K562 (cell line): Measurements from ENCODE around the gene PLEKHH3. TPM values are rescaled to one million over a fixed set of nuclear protein-coding genes. Genes with fewer than 3 reads are reported as not detected.

ENCODE experiments used
- HMGXB4 ChIP-seq: sonication (generic); formaldehyde crosslinking; IDR thresholded peaks from 2 replicates; pipeline ENCODE4 v1.8.1; 2023; ENCODE audit warnings: mild to moderate bottlenecking, missing genetic modification reagents
- KHSRP ChIP-seq: fragments of 450-650 bp; IDR thresholded peaks from 2 replicates; pipeline ENCODE4 v1.6.1; 2017
- KLF1 ChIP-seq: fragments of 450-650 bp; IDR thresholded peaks from 2 replicates; pipeline ENCODE4 v1.6.1; 2016; ENCODE audit warnings: missing genetic modification characterization, missing compliant biosample characterization
- MAZ ChIP-seq, 2 experiments: fragments of 450-650 bp in 1 of 2; sonication (generic) in 1 of 2; formaldehyde crosslinking; IDR thresholded peaks in 1 of 2; conservative IDR thresholded peaks in 1 of 2; 2 replicates each; pipeline versions ENCODE4 v1.4.0 to v1.5.0; 2020; ENCODE audit warnings: mild to moderate bottlenecking in 1 of 2, missing genetic modification reagents in 1 of 2
- NCOA2 ChIP-seq, 2 experiments: fragments of 450-650 bp; IDR thresholded peaks; 2 replicates each; pipeline ENCODE4 v1.6.1; 2018; ENCODE audit warnings: mild to moderate bottlenecking in 2 of 2, moderate library complexity in 1 of 2; ENCODE audit not compliant: partially characterized antibody in 2 of 2
- NCOA6 ChIP-seq: fragments of 450-650 bp; IDR thresholded peaks from 2 replicates; pipeline ENCODE4 v1.6.1; 2017; ENCODE audit warnings: mild to moderate bottlenecking
- NEUROD1 ChIP-seq: fragments of 150-350 bp; IDR thresholded peaks from 2 replicates; pipeline ENCODE4 v1.6.1; 2014; ENCODE audit warnings: borderline replicate concordance, low read length, low read depth; ENCODE audit not compliant: partially characterized antibody
- NFIC ChIP-seq: fragments of 450-650 bp; IDR thresholded peaks from 2 replicates; pipeline ENCODE4 v1.6.1; 2017; ENCODE audit warnings: mild to moderate bottlenecking, inconsistent platforms
- PHTF2 ChIP-seq: fragments of 250-450 bp; sonication (Bioruptor Pico); IDR thresholded peaks from 2 replicates; pipeline ENCODE4 v1.5.0; 2021; ENCODE audit warnings: mild to moderate bottlenecking
- POLR2AphosphoS2 ChIP-seq: IDR thresholded peaks from 2 replicates; pipeline ENCODE4 v1.6.1; 2012; ENCODE audit warnings: low read length, improper control_type of control experiment
- RNF2 ChIP-seq: sonication (generic); IDR thresholded peaks from 2 replicates; pipeline ENCODE4 v1.6.1; 2016
- SMAD4 ChIP-seq: fragments of 250-450 bp; sonication (Bioruptor Pico); conservative IDR thresholded peaks from 2 replicates; pipeline ENCODE4 v1.8.0; 2021; ENCODE audit warnings: inconsistent platforms, mild to moderate bottlenecking, moderate library complexity
- ZNF277 ChIP-seq: fragments of 250-450 bp; sonication (Bioruptor Pico); IDR thresholded peaks from 2 replicates; pipeline ENCODE4 v1.8.0; 2022; ENCODE audit warnings: inconsistent platforms, mild to moderate bottlenecking, moderate library complexity, borderline replicate concordance
- ZNF507 ChIP-seq: conservative IDR thresholded peaks from 2 replicates; pipeline ENCODE4 v1.6.1; 2017; ENCODE audit warnings: missing genetic modification characterization, missing compliant biosample characterization
- ZSCAN29 ChIP-seq: fragments of 450-650 bp; IDR thresholded peaks from 2 replicates; pipeline ENCODE4 v1.6.1; 2017
- polyA plus RNA-seq, 8 experiments: library from polyadenylated mRNA; depleted of rRNA in 4 of 8; stranded (reverse) in 5 of 8; unstranded in 3 of 8; fragments of >200 nt; fragmentation: Nextera tagmentation in 2 of 8; fragmentation: Illumina TruSeq in 1 of 8; extraction: Ambion mirVana in 2 of 8; extraction: Trizol in 1 of 8; gene quantifications; 2 replicates each; pipeline versions ENCODE4 v1.2.1 to v1.2.3, GENCODE V29; 2011 to 2014; ENCODE audit warnings: inconsistent platforms in 1 of 8, missing spikeins in 1 of 8
- total RNA-seq, 7 experiments: library from RNA; depleted of rRNA in 6 of 7; stranded (reverse); fragments of >200 nt in 6 of 7; fragmentation: Illumina TruSeq in 2 of 7; extraction: Trizol in 2 of 7; gene quantifications; 2 replicates each; pipeline versions ENCODE4 v1.2.1 to v1.2.3, GENCODE V29; 2011 to 2021; ENCODE audit warnings: low replicate concordance in 1 of 7
- TF ChIP-seq, protein P1 (sequence below), 2 experiments: fragments of 200-800 bp in 1 of 2; sonication (Bioruptor generic) in 1 of 2; sonication (generic) in 1 of 2; formaldehyde crosslinking in 1 of 2; IDR thresholded peaks in 1 of 2; conservative IDR thresholded peaks in 1 of 2; 2 replicates each; pipeline versions ENCODE4 v1.5.0 to v1.6.1; 2016 to 2020; ENCODE audit warnings: missing compliant biosample characterization in 1 of 2, missing genetic modification characterization in 1 of 2, missing genetic modification reagents in 1 of 2
- TF ChIP-seq, protein P2 (sequence below): sonication (generic); formaldehyde crosslinking; IDR thresholded peaks from 2 replicates; pipeline ENCODE4 v1.9.0; 2022; ENCODE audit warnings: mild to moderate bottlenecking, missing genetic modification reagents
- TF ChIP-seq, protein P3 (sequence below): fragments of 450-650 bp; IDR thresholded peaks from 2 replicates; pipeline ENCODE4 v1.6.1; 2016; ENCODE audit warnings: antibody characterized with exemption
- TF ChIP-seq, protein P4 (sequence below): fragments of 450-650 bp; IDR thresholded peaks from 2 replicates; pipeline ENCODE4 v1.6.1; 2017; ENCODE audit warnings: mild to moderate bottlenecking, moderate library complexity

The PLEKHH3 gene
- total and polyA plus RNA-seq, 9 of the 15 experiments (the other 6 are each of a cell fraction or from before 2014, with no cell fraction given): 0.58 to 34.5 (median 5.0) TPM

GRCh38 chr17:42698736-42699414 lies 22.1 kb upstream of the PLEKHH3 start (continued):
- TF ChIP-seq SMAD4 (CRISPR knock-in tag) (peak; percentile 98), ZNF277 (CRISPR knock-in tag) (no peak), NCOA2 (IDR thresholded peaks at IDR 0.05; ENCODE audit: partially characterized antibody in 2 of 2) (peak; percentile 88 to 91), NCOA6 (peak; percentile 70), KHSRP (peak; percentile 91), PHTF2 (CRISPR knock-in tag) (no peak), HMGXB4 (CRISPR knock-in tag) (no peak), MAZ (CRISPR knock-in tag; conservative IDR thresholded peaks at IDR 0.05 in 1 of 2, IDR thresholded peaks at IDR 0.05 in 1 of 2) (peak; percentile 93 to 95), ZNF507 (tag) (no peak), KLF1 (tag) (0 out of 2 replicates have a peak, but pooled peaks have one; percentile 22), POLR2AphosphoS2 (no peak; the same call in 1 of the 2 replicates), ZSCAN29 (no peak), NFIC (peak; percentile 99), RNF2 (peak; percentile 100), NEUROD1 (peak; percentile 97)
- TF ChIP-seq, protein P1, sequence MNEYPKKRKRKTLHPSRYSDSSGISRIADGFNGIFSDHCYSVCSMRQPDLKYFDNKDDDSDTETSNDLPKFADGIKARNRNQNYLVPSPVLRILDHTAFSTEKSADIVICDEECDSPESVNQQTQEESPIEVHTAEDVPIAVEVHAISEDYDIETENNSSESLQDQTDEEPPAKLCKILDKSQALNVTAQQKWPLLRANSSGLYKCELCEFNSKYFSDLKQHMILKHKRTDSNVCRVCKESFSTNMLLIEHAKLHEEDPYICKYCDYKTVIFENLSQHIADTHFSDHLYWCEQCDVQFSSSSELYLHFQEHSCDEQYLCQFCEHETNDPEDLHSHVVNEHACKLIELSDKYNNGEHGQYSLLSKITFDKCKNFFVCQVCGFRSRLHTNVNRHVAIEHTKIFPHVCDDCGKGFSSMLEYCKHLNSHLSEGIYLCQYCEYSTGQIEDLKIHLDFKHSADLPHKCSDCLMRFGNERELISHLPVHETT (CRISPR knock-in tag; conservative IDR thresholded peaks at IDR 0.05 in 1 of 2, IDR thresholded peaks at IDR 0.05 in 1 of 2): peak in 1 of 2 experiments; percentile 96; a peak in 2 of 4 replicates
- TF ChIP-seq, protein P2, sequence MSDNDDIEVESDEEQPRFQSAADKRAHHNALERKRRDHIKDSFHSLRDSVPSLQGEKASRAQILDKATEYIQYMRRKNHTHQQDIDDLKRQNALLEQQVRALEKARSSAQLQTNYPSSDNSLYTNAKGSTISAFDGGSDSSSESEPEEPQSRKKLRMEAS (CRISPR knock-in tag): peak; percentile 77
- TF ChIP-seq, protein P3, sequence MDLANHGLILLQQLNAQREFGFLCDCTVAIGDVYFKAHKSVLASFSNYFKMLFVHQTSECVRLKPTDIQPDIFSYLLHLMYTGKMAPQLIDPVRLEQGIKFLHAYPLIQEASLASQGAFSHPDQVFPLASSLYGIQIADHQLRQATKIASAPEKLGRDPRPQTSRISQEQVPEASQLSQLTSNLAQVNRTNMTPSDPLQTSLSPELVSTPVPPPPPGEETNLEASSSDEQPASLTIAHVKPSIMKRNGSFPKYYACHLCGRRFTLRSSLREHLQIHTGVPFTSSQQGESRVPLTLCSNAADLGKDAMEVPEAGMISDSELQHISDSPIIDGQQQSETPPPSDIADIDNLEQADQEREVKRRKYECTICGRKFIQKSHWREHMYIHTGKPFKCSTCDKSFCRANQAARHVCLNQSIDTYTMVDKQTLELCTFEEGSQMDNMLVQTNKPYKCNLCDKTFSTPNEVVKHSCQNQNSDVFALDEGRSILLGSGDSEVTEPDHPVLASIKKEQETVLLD: peak; percentile 91; the same call in 1 of the 2 replicates
- TF ChIP-seq, protein P4, sequence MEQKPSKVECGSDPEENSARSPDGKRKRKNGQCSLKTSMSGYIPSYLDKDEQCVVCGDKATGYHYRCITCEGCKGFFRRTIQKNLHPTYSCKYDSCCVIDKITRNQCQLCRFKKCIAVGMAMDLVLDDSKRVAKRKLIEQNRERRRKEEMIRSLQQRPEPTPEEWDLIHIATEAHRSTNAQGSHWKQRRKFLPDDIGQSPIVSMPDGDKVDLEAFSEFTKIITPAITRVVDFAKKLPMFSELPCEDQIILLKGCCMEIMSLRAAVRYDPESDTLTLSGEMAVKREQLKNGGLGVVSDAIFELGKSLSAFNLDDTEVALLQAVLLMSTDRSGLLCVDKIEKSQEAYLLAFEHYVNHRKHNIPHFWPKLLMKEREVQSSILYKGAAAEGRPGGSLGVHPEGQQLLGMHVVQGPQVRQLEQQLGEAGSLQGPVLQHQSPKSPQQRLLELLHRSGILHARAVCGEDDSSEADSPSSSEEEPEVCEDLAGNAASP: no peak
